ENCODE data around the gene PFN3. TPM values are rescaled to one million over a fixed set of nuclear protein-coding genes. Genes with fewer than 3 reads are reported as not detected.

Gene PFN3
- total RNA-seq, 1 donor from 2014 or later: not detected

GRCh38 chr5:177444106-177445051, 43.9 kb upstream of the PFN3 start:
- intact Hi-C loops (cut with DNase I): no loop called here
- H3K27me3 ChIP-seq: no peaks in the 10 kb centered on the region
- no peak for TF ChIP-seq CTCF (IDR thresholded peaks at IDR 0.05)
- no peak for TF ChIP-seq POLR2AphosphoS5 (IDR thresholded peaks at IDR 0.05; ENCODE audit: insufficient read depth in 1 of 2, low read depth in 1 of 2)
- TF ChIP-seq POLR2A (IDR thresholded peaks at IDR 0.05): no peak

GRCh38 chr5:177443144-177443983, 42.9 kb upstream of the PFN3 start:
- no peak for DNase-seq (ENCODE audit: extremely low spot score in 2 of 2)
- Histone ChIP-seq H3K27ac (no peak overlapping the region), H3K27me3 (no peaks in the 10 kb centered on the region), H3K4me3 (no peak overlapping the region), H3K4me1 (peaks cover 22% of the 10 kb centered on the region), H3K9me3 (no peaks in the 10 kb centered on the region), H3K36me3 (peaks cover 0 to 16% of the 10 kb centered on the region in 2 donors)
- TF ChIP-seq POLR2AphosphoS5 (IDR thresholded peaks at IDR 0.05; ENCODE audit: insufficient read depth in 1 of 2, low read depth in 1 of 2): no peak
- intact Hi-C loops (cut with DNase I): no loop called here

More at GRCh38 chr5:177444106-177445051, 43.9 kb upstream of the PFN3 start:
- Histone ChIP-seq H3K4me1 (peaks cover 24% of the 10 kb centered on the region), H3K9me3 (no peaks in the 10 kb centered on the region), H3K27ac (no peak overlapping the region), H3K4me3 (no peak overlapping the region), H3K36me3 (peaks cover 0 to 16% of the 10 kb centered on the region in 2 donors)
- DNase-seq (ENCODE audit: extremely low spot score in 2 of 2): no peak

- H3K27me3 ChIP-seq: no peaks in the 10 kb centered on the region
- peaks cover 11% of the 10 kb centered on the region for H3K4me1 ChIP-seq
- H3K9me3 ChIP-seq: no peaks in the 10 kb centered on the region
- no peak overlapping the region for H3K27ac ChIP-seq
- DNase-seq (ENCODE audit: extremely low spot score in 2 of 2): no peak
- no peak for TF ChIP-seq POLR2A (IDR thresholded peaks at IDR 0.05)
- TF ChIP-seq POLR2AphosphoS5 (IDR thresholded peaks at IDR 0.05; ENCODE audit: insufficient read depth in 1 of 2, low read depth in 1 of 2): no peak
- TF ChIP-seq CTCF (IDR thresholded peaks at IDR 0.05): no peak
- intact Hi-C loops (cut with DNase I): no loop called here
- H3K4me3 ChIP-seq: no peak overlapping the region
- H3K36me3 ChIP-seq: peaks cover 0 to 20% of the 10 kb centered on the region in 2 donors
Observed at GRCh38 chr5:177442066-177442826, 41.8 kb upstream of the PFN3 start.

- no peaks in the 10 kb centered on the region for H3K9me3 ChIP-seq
- no peak for DNase-seq (ENCODE audit: extremely low spot score in 2 of 2)
- H3K36me3 ChIP-seq: peaks cover 0 to 26% of the 10 kb centered on the region in 2 donors
- intact Hi-C loops (cut with DNase I): no loop called here
- H3K4me1 ChIP-seq: peaks cover 3% of the 10 kb centered on the region
- no peak overlapping the region for H3K4me3 ChIP-seq
- no peak overlapping the region for H3K27ac ChIP-seq
- H3K27me3 ChIP-seq: no peaks in the 10 kb centered on the region
- TF ChIP-seq POLR2A (IDR thresholded peaks at IDR 0.05): no peak
- TF ChIP-seq POLR2AphosphoS5 (IDR thresholded peaks at IDR 0.05; ENCODE audit: insufficient read depth in 1 of 2, low read depth in 1 of 2): no peak
- no peak for TF ChIP-seq CTCF (IDR thresholded peaks at IDR 0.05)
Observed at GRCh38 chr5:177440990-177441780, 40.7 kb upstream of the PFN3 start.

Measured in vagina (tissue), 2 donors.